ENCODE measurements around the gene PRSS2. TPM values are rescaled to one million over a fixed set of nuclear protein-coding genes. Genes with fewer than 3 reads are reported as not detected.

The PRSS2 gene
- total RNA-seq (ENCODE audit: unreplicated experiment), result not detected
- long read RNA-seq, result 0 reads

DNA sequence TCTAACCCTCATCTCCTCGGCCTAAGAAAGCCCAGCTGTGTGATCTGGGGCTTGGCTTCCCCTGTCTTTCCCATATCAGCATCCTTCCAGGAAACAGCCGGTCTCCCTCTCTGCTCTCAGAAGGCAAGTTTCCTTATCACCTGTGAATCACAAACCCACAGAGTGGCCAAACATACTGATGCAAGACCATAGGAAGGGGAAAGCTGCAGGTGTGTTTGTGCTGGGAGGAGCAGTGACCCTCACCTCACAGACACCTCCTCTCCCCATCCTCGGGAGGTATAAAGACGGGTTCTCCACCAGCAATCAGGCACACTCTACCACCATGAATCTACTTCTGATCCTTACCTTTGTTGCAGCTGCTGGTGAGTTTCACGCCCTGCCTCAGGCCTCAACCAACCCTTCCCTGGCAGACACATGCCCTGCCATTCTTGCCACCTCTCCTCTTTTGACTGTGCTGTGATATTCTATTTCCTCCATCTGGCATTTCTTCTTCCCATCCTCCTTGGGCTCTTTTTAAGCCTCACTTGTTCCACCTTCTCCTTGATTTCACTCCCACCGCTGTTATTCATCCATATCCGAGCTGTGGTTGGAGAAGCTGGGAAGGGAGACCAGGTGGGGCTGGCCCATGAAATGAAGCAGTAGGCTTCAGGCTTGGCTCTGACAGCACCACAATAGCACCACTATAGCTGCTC is at the start of gene PRSS2:
PRSS2 (plus strand) TSS at position 310 of the 692 bp plus-strand sequence; CDS start at position 323, 13 bp downstream.
- H3K27ac Mint-ChIP-seq (ENCODE audit: unreplicated experiment), result no peak within 1 kb of the TSS
- H3K36me3 Mint-ChIP-seq (ENCODE audit: unreplicated experiment), result peaks cover 5% of the 10 kb centered on the region
- TF ChIP-seq, protein P1, sequence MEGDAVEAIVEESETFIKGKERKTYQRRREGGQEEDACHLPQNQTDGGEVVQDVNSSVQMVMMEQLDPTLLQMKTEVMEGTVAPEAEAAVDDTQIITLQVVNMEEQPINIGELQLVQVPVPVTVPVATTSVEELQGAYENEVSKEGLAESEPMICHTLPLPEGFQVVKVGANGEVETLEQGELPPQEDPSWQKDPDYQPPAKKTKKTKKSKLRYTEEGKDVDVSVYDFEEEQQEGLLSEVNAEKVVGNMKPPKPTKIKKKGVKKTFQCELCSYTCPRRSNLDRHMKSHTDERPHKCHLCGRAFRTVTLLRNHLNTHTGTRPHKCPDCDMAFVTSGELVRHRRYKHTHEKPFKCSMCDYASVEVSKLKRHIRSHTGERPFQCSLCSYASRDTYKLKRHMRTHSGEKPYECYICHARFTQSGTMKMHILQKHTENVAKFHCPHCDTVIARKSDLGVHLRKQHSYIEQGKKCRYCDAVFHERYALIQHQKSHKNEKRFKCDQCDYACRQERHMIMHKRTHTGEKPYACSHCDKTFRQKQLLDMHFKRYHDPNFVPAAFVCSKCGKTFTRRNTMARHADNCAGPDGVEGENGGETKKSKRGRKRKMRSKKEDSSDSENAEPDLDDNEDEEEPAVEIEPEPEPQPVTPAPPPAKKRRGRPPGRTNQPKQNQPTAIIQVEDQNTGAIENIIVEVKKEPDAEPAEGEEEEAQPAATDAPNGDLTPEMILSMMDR (IDR thresholded peaks at IDR 0.05; ENCODE audit: partially characterized antibody, unreplicated experiment), result no peak
- H3K4me1 Mint-ChIP-seq (ENCODE audit: low read depth, unreplicated experiment), result peaks cover 4% of the 10 kb centered on the region
- no peaks in the 10 kb centered on the region for H3K27me3 Mint-ChIP-seq (ENCODE audit: unreplicated experiment)
- H3K9me3 Mint-ChIP-seq (ENCODE audit: unreplicated experiment), result no peaks in the 10 kb centered on the region
- no peak for DNase-seq
- no peak within 1 kb of the TSS for H3K4me3 Mint-ChIP-seq (ENCODE audit: unreplicated experiment)

DNA sequence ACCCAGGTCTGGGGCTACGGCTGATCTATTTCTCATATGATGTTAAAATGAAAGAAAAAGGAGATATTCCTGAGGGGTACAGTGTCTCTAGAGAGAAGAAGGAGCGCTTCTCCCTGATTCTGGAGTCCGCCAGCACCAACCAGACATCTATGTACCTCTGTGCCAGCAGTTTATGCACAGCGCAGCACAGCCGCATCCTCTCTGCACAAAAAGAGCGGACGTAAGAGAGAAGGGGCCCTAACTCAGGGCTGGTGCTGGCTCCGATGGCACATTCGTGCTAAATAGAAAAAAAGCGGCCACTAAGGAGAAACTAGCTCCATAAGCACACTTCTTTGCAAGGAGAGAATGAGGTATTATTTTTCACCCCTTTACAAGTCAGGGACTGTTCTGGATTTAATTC is 49.8 kb upstream of the PRSS2 start:
- Mint-ChIP-seq H3K27ac (ENCODE audit: unreplicated experiment) (no peak overlapping the region), H3K36me3 (ENCODE audit: unreplicated experiment) (no peaks in the 10 kb centered on the region), H3K4me1 (ENCODE audit: low read depth, unreplicated experiment) (no peaks in the 10 kb centered on the region), H3K9me3 (ENCODE audit: unreplicated experiment) (no peaks in the 10 kb centered on the region), H3K4me3 (ENCODE audit: unreplicated experiment) (no peak overlapping the region), H3K27me3 (ENCODE audit: unreplicated experiment) (no peaks in the 10 kb centered on the region)
- DNase-seq, result no peak
- TF ChIP-seq, protein P1 (IDR thresholded peaks at IDR 0.05; ENCODE audit: partially characterized antibody, unreplicated experiment), result no peak

DNA sequence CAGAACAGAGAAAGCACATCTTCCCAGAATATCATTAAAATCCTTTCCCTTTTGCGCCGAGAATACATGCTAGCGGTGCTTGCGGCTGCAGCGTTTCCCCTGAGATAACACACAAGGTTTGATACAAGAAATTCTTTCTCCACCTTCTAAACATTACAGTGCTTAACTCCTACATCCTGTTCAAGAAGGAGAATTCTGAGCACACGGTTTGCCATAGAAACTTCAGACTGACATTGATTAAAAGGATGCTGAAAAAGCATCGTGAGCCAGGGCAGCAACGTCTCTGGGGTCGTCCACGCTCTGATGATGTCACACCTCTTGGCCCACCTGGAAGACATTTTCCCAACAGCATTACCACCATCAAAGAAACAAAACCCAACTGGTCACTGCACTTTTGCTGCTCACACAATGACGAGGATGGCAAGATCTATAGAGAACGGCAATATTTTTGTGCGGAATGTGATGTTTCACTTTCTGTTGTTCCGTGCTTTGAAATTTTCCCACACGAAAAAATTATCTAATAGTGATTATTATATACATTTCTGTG is 48.4 kb upstream of the PRSS2 start:
- Mint-ChIP-seq H3K4me3 (ENCODE audit: unreplicated experiment) (no peak overlapping the region), H3K27ac (ENCODE audit: unreplicated experiment) (no peak overlapping the region), H3K4me1 (ENCODE audit: low read depth, unreplicated experiment) (no peaks in the 10 kb centered on the region), H3K36me3 (ENCODE audit: unreplicated experiment) (no peaks in the 10 kb centered on the region), H3K9me3 (ENCODE audit: unreplicated experiment) (no peaks in the 10 kb centered on the region), H3K27me3 (ENCODE audit: unreplicated experiment) (no peaks in the 10 kb centered on the region)
- no peak for DNase-seq
- TF ChIP-seq, protein P1 (IDR thresholded peaks at IDR 0.05; ENCODE audit: partially characterized antibody, unreplicated experiment), result no peak

DNA sequence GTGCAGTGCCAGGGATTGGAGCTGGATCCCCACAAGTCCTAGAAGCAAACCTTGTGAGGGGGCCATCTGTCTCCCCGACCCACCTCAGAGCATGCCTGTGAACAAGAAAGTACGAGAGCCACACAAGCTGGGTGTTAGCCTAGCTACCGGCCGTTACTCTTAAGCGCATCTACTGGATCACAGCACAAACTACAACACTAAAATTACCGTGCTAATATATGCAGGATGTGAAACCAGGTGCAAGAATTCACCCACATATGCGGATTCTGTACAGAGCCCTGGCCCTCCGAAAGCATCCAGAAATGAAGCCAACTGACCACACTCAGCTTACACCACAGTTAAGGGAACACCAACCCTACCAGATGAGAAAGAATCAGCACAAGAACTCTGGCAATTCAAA is 37.5 kb upstream of the PRSS2 start:
- H3K36me3 Mint-ChIP-seq (ENCODE audit: unreplicated experiment), result no peaks in the 10 kb centered on the region
- H3K4me3 Mint-ChIP-seq (ENCODE audit: unreplicated experiment), result no peak overlapping the region
- H3K27me3 Mint-ChIP-seq (ENCODE audit: unreplicated experiment), result no peaks in the 10 kb centered on the region
- no peak for DNase-seq
- no peaks in the 10 kb centered on the region for H3K4me1 Mint-ChIP-seq (ENCODE audit: low read depth, unreplicated experiment)
- TF ChIP-seq, protein P1 (IDR thresholded peaks at IDR 0.05; ENCODE audit: partially characterized antibody, unreplicated experiment), result no peak
- H3K9me3 Mint-ChIP-seq (ENCODE audit: unreplicated experiment), result no peaks in the 10 kb centered on the region
- no peak overlapping the region for H3K27ac Mint-ChIP-seq (ENCODE audit: unreplicated experiment)

DNA sequence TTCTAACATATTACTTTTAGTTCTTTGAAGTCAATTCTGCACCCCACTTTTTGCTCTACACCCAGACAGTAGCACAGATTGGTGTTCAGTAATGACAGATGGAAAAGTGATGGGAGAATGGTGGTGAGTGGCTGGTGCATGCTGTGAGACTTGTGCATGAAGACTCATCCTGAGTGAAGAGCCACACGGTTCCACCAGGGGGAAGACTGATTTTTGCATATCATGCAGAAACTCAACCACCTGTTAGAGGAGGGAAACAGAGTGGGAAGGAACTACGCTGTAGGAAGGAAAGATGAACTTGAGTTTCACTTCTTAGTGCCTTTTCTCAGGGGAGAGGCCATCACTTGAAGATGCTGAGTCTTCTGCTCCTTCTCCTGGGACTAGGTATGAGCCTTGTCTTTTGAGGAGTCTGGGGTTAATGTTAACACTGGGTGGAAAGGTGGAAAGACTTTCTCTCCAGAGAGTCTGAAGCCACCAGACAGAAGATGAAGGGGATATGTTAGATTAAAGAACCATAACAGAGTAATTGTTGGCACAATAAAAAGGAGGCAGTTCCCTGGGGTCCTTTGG is 30.8 kb upstream of the PRSS2 start:
- Mint-ChIP-seq H3K4me3 (ENCODE audit: unreplicated experiment) (no peak overlapping the region), H3K27me3 (ENCODE audit: unreplicated experiment) (no peaks in the 10 kb centered on the region), H3K27ac (ENCODE audit: unreplicated experiment) (no peak overlapping the region), H3K36me3 (ENCODE audit: unreplicated experiment) (no peaks in the 10 kb centered on the region), H3K9me3 (ENCODE audit: unreplicated experiment) (peaks cover 3% of the 10 kb centered on the region), H3K4me1 (ENCODE audit: low read depth, unreplicated experiment) (no peaks in the 10 kb centered on the region)
- TF ChIP-seq, protein P1 (IDR thresholded peaks at IDR 0.05; ENCODE audit: partially characterized antibody, unreplicated experiment), result no peak
- no peak for DNase-seq
